Measurements from ENCODE around the gene SLIT1.

DNA sequence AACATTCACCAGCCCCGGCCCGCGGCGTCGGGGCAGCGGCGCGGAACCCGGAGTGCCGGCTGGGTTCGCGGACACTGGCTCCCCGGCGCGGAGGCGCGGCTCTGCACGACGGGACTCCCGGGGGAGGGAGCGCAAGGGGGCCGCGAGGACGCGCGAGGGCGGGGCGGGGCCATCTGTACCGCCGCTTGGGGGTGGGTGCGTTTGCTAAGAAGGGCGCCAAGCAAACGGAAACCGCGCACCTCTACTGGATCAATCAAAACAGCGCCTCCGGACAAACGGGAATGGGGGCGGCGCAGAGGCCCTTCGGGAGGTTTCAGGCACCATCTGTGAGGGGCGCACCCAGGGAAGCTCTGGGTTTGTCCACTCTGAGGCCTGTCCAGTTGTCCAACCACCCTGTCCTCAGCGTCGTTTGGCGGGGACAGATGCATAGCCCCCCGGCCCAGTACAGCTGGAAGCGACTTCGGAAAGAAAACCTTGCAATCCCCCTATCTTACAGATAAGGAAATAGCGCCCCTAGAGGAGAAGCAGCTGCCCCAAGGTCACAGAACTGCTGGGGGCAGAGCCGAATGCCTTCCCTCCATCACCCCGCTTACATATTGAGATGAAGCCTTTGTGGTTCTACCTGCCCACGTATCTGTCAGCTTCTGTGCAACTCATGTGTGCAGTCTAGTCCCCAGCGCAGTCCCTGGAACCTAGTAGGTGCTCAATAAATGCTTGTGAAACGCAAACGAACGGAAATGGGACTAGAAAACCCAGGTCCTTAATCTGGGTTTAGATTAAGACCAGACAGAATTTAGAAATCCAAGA is 10.7 kb upstream of the SLIT1 start:
- TF ChIP-seq, protein P1, sequence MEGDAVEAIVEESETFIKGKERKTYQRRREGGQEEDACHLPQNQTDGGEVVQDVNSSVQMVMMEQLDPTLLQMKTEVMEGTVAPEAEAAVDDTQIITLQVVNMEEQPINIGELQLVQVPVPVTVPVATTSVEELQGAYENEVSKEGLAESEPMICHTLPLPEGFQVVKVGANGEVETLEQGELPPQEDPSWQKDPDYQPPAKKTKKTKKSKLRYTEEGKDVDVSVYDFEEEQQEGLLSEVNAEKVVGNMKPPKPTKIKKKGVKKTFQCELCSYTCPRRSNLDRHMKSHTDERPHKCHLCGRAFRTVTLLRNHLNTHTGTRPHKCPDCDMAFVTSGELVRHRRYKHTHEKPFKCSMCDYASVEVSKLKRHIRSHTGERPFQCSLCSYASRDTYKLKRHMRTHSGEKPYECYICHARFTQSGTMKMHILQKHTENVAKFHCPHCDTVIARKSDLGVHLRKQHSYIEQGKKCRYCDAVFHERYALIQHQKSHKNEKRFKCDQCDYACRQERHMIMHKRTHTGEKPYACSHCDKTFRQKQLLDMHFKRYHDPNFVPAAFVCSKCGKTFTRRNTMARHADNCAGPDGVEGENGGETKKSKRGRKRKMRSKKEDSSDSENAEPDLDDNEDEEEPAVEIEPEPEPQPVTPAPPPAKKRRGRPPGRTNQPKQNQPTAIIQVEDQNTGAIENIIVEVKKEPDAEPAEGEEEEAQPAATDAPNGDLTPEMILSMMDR (IDR thresholded peaks at IDR 0.05), result no peak
- TF ChIP-seq POLR2A (IDR thresholded peaks at IDR 0.05), result no peak

Data from lower leg skin (tissue), 3 donors.